GM12878 (cell line): ENCODE results near the gene ARID5B.

ENCODE experiments used
- NFXL1 ChIP-seq: fragments of 450-650 bp; IDR thresholded peaks from 2 replicates; pipeline ENCODE4 v1.6.1; 2017; ENCODE audit warnings: antibody characterized with exemption, mild to moderate bottlenecking, borderline replicate concordance
- SMC3 ChIP-seq: IDR thresholded peaks from 2 replicates; pipeline ENCODE4 v1.6.1; 2011; ENCODE audit warnings: low read length, improper control_type of control experiment, borderline replicate concordance
- SP1 ChIP-seq: IDR thresholded peaks from one replicate; pipeline ENCODE4 v1.6.1; 2011; ENCODE audit warnings: low read depth, low read length
- ZNF217 ChIP-seq: fragments of 450-650 bp; IDR thresholded peaks from 2 replicates; pipeline ENCODE4 v1.6.1; 2017; ENCODE audit warnings: antibody characterized with exemption, mild to moderate bottlenecking

DNA sequence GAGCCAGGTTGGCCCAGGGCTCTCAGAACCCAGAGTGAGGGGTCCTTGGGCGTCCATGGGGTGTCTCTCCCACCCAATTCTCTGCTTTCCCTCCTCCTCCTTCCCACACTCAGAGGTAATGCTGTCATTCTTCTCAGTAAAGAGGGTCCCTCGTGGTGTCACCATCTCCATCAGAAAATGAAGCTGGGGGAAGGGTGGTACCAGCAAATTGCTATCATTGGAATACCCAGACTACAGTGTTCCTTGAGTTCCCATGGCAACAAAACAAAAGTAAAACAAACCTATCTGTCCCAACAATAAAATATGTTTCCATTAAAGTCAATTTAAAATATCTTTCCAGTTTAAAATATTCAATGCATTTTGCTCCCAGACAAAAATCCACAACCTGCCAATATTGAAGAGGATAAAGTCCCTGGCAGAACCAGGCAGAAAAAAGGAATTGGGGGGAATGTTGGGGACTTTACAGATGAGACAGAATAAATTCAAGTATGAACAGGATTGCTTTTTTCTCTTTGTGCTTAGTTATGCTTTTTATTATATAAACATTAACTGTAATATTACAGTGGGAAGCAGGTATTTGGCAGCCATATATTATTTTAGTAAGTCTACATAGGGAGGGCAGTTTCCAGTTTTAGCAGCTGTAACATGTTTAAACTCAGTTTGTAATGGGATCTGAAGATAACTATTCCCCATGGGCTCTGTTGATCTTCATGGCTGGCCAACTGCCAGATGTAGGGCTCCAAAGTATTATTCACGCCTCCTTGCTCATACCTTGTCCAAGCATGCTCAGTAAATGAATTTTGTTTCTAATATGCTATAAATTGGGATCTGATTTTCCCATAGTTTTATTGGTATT, 182.1 kb downstream of the ARID5B start:
- TF ChIP-seq SMC3 (no peak), ZNF217 (no peak), NFXL1 (no peak), SP1 (no peak)
